GM19372 (cell line): ENCODE data around the gene HIF1AN.

Experiments used
- ATAC-seq: cut with Tn5 transposase; IDR thresholded peaks from one replicate; pipeline ENCODE4 v1.9.1; 2021; ENCODE audit warnings: mild to moderate bottlenecking, low read depth, moderate library complexity; ENCODE audit not compliant: unreplicated experiment

Gene HIF1AN

GRCh38 chr10:100520811-100521210 lies 14.9 kb upstream of the HIF1AN start:
- no peak for ATAC-seq

DNA sequence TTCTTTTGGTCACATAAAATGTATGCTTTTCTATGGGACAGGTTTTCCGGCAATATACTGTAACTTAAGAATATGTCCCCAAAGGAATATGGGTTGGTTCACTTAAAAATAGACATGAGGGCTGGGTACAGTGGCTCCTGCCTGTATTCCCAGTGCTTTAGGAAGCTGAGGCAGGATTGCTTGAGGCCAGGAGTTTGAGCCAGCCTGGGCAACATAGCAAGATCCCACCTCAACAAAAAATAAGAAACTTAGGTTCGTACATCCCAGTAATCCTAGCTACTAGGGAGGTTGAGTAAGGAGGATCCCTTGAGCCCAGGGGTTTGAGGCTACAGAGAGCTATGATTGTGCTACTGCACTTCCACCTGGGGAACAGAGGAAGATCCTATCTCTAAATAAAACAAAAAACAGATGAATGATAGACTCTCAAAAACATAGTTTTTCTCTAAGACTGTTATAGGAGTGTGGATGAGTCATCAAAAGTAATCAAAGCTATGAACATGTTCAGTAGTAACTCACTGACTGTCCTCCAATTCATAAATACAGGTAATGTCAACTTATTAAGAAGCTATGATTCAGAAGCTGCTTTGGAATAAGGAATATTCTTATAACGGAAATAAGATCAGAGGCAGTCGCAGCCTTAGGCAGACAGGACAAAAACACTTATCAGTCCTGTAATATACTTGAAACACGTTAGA lies 13.5 kb upstream of the HIF1AN start:
- no peak for ATAC-seq

GRCh38 chr10:100522945-100523344 lies 12.8 kb upstream of the HIF1AN start:
- ATAC-seq: no peak

DNA sequence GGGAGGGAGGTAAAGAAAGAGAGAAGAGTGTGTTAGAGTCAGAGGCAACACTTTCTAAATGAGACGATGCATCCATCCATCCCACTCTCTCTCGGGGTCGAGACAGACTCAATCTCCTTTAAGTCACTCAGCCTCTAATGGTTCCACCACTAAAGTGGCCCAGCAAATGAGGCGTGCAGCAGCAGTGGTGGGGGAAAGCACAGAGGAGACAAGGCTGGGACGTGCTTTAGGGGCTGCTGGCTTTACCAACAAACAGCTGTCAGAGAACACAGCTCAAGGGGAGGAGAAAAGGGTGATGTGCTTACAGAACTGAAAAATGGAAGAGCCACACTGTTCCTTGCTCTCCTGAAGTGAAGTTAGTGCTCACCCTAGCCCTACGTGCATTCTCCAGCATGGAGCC lies 11.5 kb upstream of the HIF1AN start:
- no peak for ATAC-seq

- ATAC-seq: no peak
Measured at GRCh38 chr10:100524638-100525037, 11.1 kb upstream of the HIF1AN start.

DNA sequence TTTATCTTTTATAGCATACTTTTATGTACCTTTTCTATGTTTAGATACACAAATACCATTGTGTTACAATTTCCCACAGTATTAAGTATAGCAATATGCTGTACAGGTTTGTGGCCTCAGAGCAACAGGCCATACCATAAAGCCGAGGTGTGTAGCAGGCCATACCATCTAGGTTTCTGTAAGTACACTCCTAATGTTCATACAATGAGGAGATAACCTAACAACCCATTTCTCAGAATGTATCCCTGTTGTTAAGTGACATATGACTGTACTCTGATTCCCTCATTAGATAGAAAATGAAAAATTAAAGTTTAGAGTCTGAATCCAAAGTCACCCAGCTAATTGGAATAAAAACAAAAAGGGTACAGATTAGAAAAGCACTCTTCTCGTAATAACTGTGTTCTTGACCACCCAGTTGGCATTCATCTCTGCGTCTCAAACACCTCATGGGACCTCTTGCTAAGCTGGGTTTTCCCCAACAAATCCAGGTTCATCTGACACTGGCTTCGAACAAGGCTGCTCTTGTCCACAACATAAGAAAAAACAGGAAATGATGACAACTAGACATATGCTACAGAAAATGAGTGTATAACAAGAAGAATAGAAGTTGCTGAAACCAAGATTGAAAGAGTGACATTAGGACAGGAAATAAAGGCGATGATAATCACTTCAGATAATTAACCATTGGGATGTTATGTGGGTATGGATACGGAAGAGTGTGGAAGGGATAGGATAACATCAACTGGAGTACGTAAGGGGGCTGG lies 7.4 kb upstream of the HIF1AN start:
- no peak for ATAC-seq

DNA sequence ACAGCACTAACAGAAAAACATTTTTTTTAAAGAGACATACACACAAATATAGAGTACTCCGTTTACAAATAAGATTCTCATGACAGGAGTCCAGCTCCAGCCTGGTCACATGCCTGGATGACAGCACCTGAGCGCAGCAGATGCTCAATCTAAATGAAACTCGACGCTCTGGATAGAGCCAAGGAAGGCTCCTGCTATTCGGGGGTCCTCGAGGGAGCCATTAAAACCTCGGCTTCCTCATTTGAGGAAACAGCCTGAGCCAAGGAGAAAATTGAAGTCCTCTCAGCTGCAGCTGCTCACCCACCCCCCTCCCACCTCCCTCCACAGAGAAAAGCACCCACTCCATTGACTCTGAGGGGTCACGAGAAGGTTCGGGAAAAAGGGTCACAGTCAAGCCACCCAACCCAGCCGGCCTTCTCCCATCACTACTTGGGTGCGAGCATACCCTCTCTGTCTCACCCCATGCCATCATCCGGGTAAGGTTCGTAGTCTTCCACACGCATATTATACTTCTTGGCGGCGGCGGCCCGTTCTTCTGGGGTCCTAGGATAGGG lies 6.7 kb upstream of the HIF1AN start:
- ATAC-seq: no peak

GRCh38 chr10:100529475-100530298 lies 6.1 kb upstream of the HIF1AN start, which contains the start of gene NDUFB8:
NDUFB8 (minus strand) TSS chr10:100529871; CDS start chr10:100529851, 20 bp downstream.
- ATAC-seq: peak; percentile 66

GRCh38 chr10:100531761-100532160 lies 4.0 kb upstream of the HIF1AN start:
- ATAC-seq: no peak

GRCh38 chr10:100534726-100535125 lies 1.0 kb upstream of the HIF1AN start:
- no peak for ATAC-seq

- ATAC-seq: no peak
Measured at GRCh38 chr10:100535338-100535714, 417 bp upstream of the HIF1AN start.

GRCh38 chr10:100537475-100537874 lies 1.7 kb downstream of the HIF1AN start:
- ATAC-seq: no peak

GRCh38 chr10:100544950-100545349 lies 9.2 kb downstream of the HIF1AN start:
- no peak for ATAC-seq

GRCh38 chr10:100551196-100551595 lies 15.5 kb downstream of the HIF1AN start:
- ATAC-seq: no peak

DNA sequence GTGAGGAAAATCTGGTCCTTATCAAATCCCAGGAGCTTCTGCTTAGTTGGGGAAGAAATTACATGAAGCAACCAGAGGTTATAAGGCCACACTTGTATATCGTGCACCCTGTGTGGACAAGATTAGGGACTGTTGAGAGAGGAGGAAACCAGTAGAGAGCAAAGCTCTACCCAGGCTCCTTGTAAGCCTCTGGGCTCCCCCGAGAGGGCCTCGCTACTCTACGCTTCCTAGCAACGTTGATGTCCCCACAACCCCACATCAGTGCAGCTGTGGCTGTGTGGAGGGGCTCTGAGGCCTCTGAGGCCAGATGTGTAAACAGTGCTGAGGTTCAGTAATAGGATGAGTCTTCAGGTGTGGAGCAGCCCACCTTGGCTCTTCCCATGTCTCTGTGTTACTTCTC lies 16.0 kb downstream of the HIF1AN start:
- ATAC-seq: no peak

DNA sequence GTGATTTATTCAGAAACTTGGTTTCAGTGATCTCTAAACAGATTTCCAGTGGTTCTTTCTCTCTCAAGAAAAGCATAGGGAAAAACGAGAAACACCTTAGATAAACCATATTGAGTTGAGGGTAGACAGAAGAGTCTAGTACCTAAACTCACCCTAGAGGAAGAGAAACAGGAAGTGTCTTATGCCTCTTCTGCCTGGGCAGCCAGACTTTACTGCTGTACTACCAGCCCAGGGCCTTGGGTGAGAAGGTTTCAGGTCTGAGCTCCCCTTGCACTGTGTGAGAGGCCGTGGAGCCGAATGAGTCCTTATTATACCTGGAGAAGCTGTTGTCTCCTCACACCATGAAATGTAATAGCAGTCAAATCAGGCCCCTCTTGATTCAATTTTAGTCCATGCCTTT lies 18.2 kb downstream of the HIF1AN start:
- no peak for ATAC-seq

DNA sequence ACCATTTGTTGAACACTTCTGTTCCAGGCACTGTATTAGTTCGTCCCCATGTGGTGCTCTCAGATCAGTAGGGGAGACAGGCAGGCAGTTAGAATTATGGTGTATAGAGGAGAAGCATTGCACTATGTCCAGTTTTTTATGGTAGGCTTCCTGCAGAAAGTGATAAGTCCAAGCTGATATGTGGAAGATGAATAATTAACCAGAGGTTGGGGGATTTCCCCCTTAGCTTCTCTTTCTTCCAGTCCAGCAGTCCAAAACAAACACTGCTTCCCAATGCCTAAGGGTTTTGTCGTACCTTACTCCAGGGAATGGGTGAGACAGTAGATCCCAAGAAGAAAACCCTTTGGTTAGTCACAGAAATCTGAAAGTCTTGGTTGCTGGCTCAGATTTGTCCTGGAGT lies 19.2 kb downstream of the HIF1AN start:
- ATAC-seq: no peak

DNA sequence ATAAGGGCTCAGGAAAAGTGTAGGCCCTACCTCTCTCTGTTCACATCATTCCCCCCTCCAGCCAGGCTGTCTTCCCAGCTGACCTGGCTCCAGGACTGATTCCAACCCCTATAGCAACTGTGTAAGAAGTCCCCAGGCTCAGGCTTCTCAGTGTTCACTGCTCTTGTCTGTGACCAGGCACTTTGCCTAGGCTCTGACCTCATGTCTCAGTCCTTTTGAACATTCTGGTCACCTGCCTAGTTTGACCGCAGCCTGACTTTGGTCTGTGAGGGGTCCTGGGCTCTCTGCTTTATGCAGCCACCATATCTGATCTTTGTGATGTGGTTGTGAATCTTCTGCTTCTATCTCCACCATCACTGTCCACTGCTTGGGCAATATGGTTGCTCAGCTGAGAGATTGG lies 24.5 kb downstream of the HIF1AN start:
- ATAC-seq: no peak

GRCh38 chr10:100561005-100561404 lies 25.3 kb downstream of the HIF1AN start:
- ATAC-seq: no peak

GRCh38 chr10:100562008-100562672 lies 26.4 kb downstream of the HIF1AN start:
- ATAC-seq: no peak
